HCT116 (cell line): Measurements from ENCODE around the gene PDE4A. TPM values are rescaled to one million over a fixed set of nuclear protein-coding genes. Genes with fewer than 3 reads are reported as not detected.

Experiments
- ATAC-seq: fragments of 200-7000 bp; cut with Tn5 transposase; 2 replicates; pipeline ENCODE4 v1.9.1; 2020; ENCODE audit warnings: mild to moderate bottlenecking, moderate library complexity
- BruUV-seq: library from RNA; stranded (reverse); fragments of 400-500 nt; replicated peaks from 2 replicates; lab custom pipeline; 2021; lab: Mats Ljungman, UMichigan
- CTCF ChIA-PET: fragments of 300-600 bp; sonication (Branson Sonifier 250); formaldehyde crosslinking; loops from one replicate; lab custom pipeline; 2021; ENCODE audit warnings: antibody characterized with exemption; lab: Charles Lee
- POLR2A ChIA-PET: fragments of 300-600, 350-600 bp; sonication (Branson Sonifier 250); formaldehyde crosslinking; loops from one replicate; lab custom pipeline; 2021; ENCODE audit warnings: antibody characterized with exemption; lab: Charles Lee
- RAD21 ChIA-PET, 2 experiments: fragments of 300-600 bp; sonication (Branson Sonifier 250); formaldehyde crosslinking; loops; one replicate each; lab custom pipeline; 2023; ENCODE audit warnings: low total read pairs in 2 of 2; ENCODE audit not compliant: uncharacterized antibody in 2 of 2, unreplicated experiment in 2 of 2, low non-redundant PET in 1 of 2; lab: Charles Lee
- DNase-seq: peaks from one replicate; pipeline ENCODE4 v3.0.0-alpha.2; 2010; ENCODE audit warnings: low read depth, low spot score
- H2AFZ ChIP-seq: fragments of 200-600 bp; shearing (Covaris generic), sonication (generic); 2 replicates; pipeline ENCODE4 v1.6.1; 2017; ENCODE audit warnings: low read depth, mixed run types, mixed read lengths, antibody characterized with exemption, low read length; ENCODE audit not compliant: poor library complexity, severe bottlenecking
- H3K27ac ChIP-seq: 2 replicates; pipeline ENCODE4 v1.5.1; 2012; ENCODE audit warnings: low read depth, low read length
- H3K27me3 ChIP-seq: fragments of 200-600 bp; sonication (generic); 2 replicates; pipeline ENCODE4 v1.6.1; 2016; ENCODE audit warnings: mixed run types, low read length, mixed read lengths; ENCODE audit not compliant: insufficient read depth
- H3K36me3 ChIP-seq, 2 experiments: fragments of 200-500 bp in 1 of 2; fragments of 200-600 bp in 1 of 2; sonication (Bioruptor generic) in 1 of 2; sonication (generic) in 1 of 2; 2 replicates each; pipeline versions ENCODE4 v1.5.1 to v1.6.1; 2014 to 2016; ENCODE audit warnings: low read length in 2 of 2, inconsistent platforms in 1 of 2, mixed read lengths in 1 of 2, mixed run types in 1 of 2; ENCODE audit not compliant: insufficient read depth in 2 of 2, control insufficient read depth in 1 of 2
- H3K4me1 ChIP-seq, 2 experiments: fragments of 200-600 bp in 1 of 2; sonication (generic) in 1 of 2; 2 replicates each; pipeline versions ENCODE4 v1.5.1 to v1.6.1; 2012 to 2017; ENCODE audit warnings: low read length in 2 of 2, inconsistent platforms in 1 of 2, mild to moderate bottlenecking in 1 of 2, mixed read lengths in 1 of 2, mixed run types in 1 of 2, moderate library complexity in 1 of 2; ENCODE audit not compliant: insufficient read depth in 2 of 2, control insufficient read depth in 1 of 2
- H3K4me2 ChIP-seq: fragments of 200-600 bp; sonication (generic); 2 replicates; pipeline ENCODE4 v1.6.1; 2017; ENCODE audit warnings: mixed run types, low read length, mixed read lengths
- H3K4me3 ChIP-seq, 2 experiments: fragments of 200-600 bp in 1 of 2; sonication (generic) in 1 of 2; replicated peaks in 1 of 2; 2 replicates each; pipeline ENCODE4 v1.5.1; 2011 to 2016; ENCODE audit warnings: low read length in 2 of 2, control low read depth in 1 of 2, low read depth in 1 of 2, mild to moderate bottlenecking in 1 of 2, mixed read lengths in 1 of 2, mixed run types in 1 of 2
- H3K79me2 ChIP-seq: fragments of 200-600 bp; sonication (generic); 2 replicates; pipeline ENCODE4 v1.6.1; 2017; ENCODE audit warnings: mild to moderate bottlenecking, mixed run types, low read length, moderate library complexity, mixed read lengths; ENCODE audit not compliant: insufficient read depth
- H3K9ac ChIP-seq: fragments of 200-600 bp; sonication (generic); 2 replicates; pipeline ENCODE4 v1.6.1; 2016; ENCODE audit warnings: low read length, mixed read lengths
- H3K9me2 ChIP-seq: fragments of 200-600 bp; sonication (generic), shearing (Covaris generic); 2 replicates; pipeline ENCODE4 v1.6.1; 2017; ENCODE audit warnings: mixed run types, mild to moderate bottlenecking, moderate library complexity; ENCODE audit not compliant: insufficient read depth
- H3K9me3 ChIP-seq, 2 experiments: fragments of 200-500 bp in 1 of 2; fragments of 200-600 bp in 1 of 2; sonication (Bioruptor generic) in 1 of 2; sonication (generic) in 1 of 2; 2 replicates each; pipeline ENCODE4 v1.6.1; 2014 to 2017; ENCODE audit warnings: low read length in 2 of 2, mixed read lengths in 2 of 2, inconsistent platforms in 1 of 2, low read depth in 1 of 2, mild to moderate bottlenecking in 1 of 2, mixed run types in 1 of 2, moderate library complexity in 1 of 2; ENCODE audit not compliant: control insufficient read depth in 1 of 2, insufficient read depth in 1 of 2
- H4K20me1 ChIP-seq: fragments of 200-600 bp; sonication (generic), shearing (Covaris generic); 2 replicates; pipeline ENCODE4 v1.6.1; 2017; ENCODE audit warnings: mixed run types, mild to moderate bottlenecking, moderate library complexity; ENCODE audit not compliant: insufficient read depth
- CBX3 ChIP-seq: IDR thresholded peaks from 2 replicates; pipeline ENCODE4 v1.6.1; 2012; ENCODE audit warnings: low read depth
- CEBPB ChIP-seq: IDR thresholded peaks from 2 replicates; pipeline ENCODE4 v1.6.1; 2012; ENCODE audit warnings: low read depth
- CTCF ChIP-seq, 3 experiments: fragments of 200-600 bp in 1 of 3; sonication (generic) in 1 of 3; IDR thresholded peaks in 2 of 3; conservative IDR thresholded peaks in 1 of 3; 2 replicates each; pipeline ENCODE4 v1.5.1; 2012 to 2017; ENCODE audit warnings: low read depth in 2 of 3, low read length in 2 of 3, antibody characterized with exemption in 1 of 3, borderline replicate concordance in 1 of 3, control low read depth in 1 of 3, mild to moderate bottlenecking in 1 of 3, mixed read lengths in 1 of 3, mixed run types in 1 of 3, moderate library complexity in 1 of 3; ENCODE audit not compliant: insufficient read depth in 1 of 3
- EGR1 ChIP-seq: IDR thresholded peaks from 2 replicates; pipeline ENCODE4 v1.6.1; 2012; ENCODE audit warnings: low read depth
- ELF1 ChIP-seq: IDR thresholded peaks from 2 replicates; pipeline ENCODE4 v1.6.1; 2012; ENCODE audit warnings: low read depth, borderline replicate concordance
- EZH2 ChIP-seq: fragments of 200-600 bp; sonication (generic); IDR thresholded peaks from 2 replicates; pipeline ENCODE4 v1.6.1; 2017; ENCODE audit warnings: antibody characterized with exemption, mixed run types
- EZH2phosphoT487 ChIP-seq: fragments of 200-600 bp; IDR thresholded peaks from 2 replicates; pipeline ENCODE4 v1.6.1; 2018; ENCODE audit warnings: antibody characterized with exemption, borderline replicate concordance
- FOSL1 ChIP-seq: IDR thresholded peaks from 2 replicates; pipeline ENCODE4 v1.6.1; 2012; ENCODE audit warnings: low read depth
- JUND ChIP-seq: IDR thresholded peaks from 2 replicates; pipeline ENCODE4 v1.6.1; 2012
- POLR2A ChIP-seq: IDR thresholded peaks from 2 replicates; pipeline ENCODE4 v1.7.0; 2011; ENCODE audit warnings: borderline replicate concordance; ENCODE audit not compliant: insufficient read depth, insufficient read length; ENCODE audit errors: extremely low read depth
- RAD21 ChIP-seq: IDR thresholded peaks from 2 replicates; pipeline ENCODE4 v1.6.1; 2012; ENCODE audit warnings: low read depth, mild to moderate bottlenecking
- REST ChIP-seq: IDR thresholded peaks from 2 replicates; pipeline ENCODE4 v1.6.1; 2012; ENCODE audit warnings: low read depth
- SIN3A ChIP-seq: IDR thresholded peaks from 2 replicates; pipeline ENCODE4 v1.6.1; 2012; ENCODE audit warnings: low read depth
- SP1 ChIP-seq: IDR thresholded peaks from 2 replicates; pipeline ENCODE4 v1.6.1; 2012; ENCODE audit warnings: low read depth
- TCF7L2 ChIP-seq: IDR thresholded peaks from 2 replicates; pipeline ENCODE4 v1.7.0; 2011; ENCODE audit warnings: borderline replicate concordance, inconsistent platforms; ENCODE audit not compliant: insufficient read depth, insufficient read length; ENCODE audit errors: extremely low read depth
- YY1 ChIP-seq: IDR thresholded peaks from 2 replicates; pipeline ENCODE4 v1.6.1; 2011; ENCODE audit warnings: low read length, low read depth, moderate library complexity, mild to moderate bottlenecking; ENCODE audit not compliant: insufficient replicate concordance; ENCODE audit errors: extremely low read depth
- ZBTB33 ChIP-seq: IDR thresholded peaks from 2 replicates; pipeline ENCODE4 v1.6.1; 2011; ENCODE audit warnings: mild to moderate bottlenecking, low read length, moderate library complexity; ENCODE audit not compliant: insufficient replicate concordance; ENCODE audit errors: extremely low read depth
- ZFX ChIP-seq: fragments of 450-650 bp; IDR thresholded peaks from 2 replicates; pipeline ENCODE4 v1.6.1; 2017
- ZNF274 ChIP-seq: fragments of 200-500 bp; sonication (Bioruptor generic); IDR thresholded peaks from 2 replicates; pipeline ENCODE4 v1.6.1; 2014; ENCODE audit warnings: mild to moderate bottlenecking, low read depth, low read length, inconsistent platforms
- intact Hi-C: fragments of 100-400 bp; cut with micrococcal nuclease; formaldehyde crosslinking; loops from 2 replicates; pipeline ENCODE4 v1.10.0; 2022
- total RNA-seq: library from RNA; stranded (reverse); gene quantifications from one replicate; pipeline ENCODE4 v1.2.1, GENCODE V29; 2021; ENCODE audit not compliant: unreplicated experiment

The PDE4A gene
- total RNA-seq, 1 experiment from 2014 or later, result 33.7 TPM

GRCh38 chr19:10395003-10395402, 25.3 kb upstream of the PDE4A start:
- intact Hi-C loops, result no loop called here

More at GRCh38 chr19:10395003-10395402, 25.3 kb upstream of the PDE4A start:
- ChIA-PET POLR2A (no interaction called here), RAD21 (no interaction called here), CTCF (interaction anchor here (8.8 kb wide), 1 partner anchor 136 kb away, joined by 233 read pairs; no protein-coding TSS in a partner anchor)
- H3K4me2 ChIP-seq, result no peak overlapping the region
- no peak for TF ChIP-seq YY1
- TF ChIP-seq POLR2A, result no peak
- no peak for TF ChIP-seq RAD21
- TF ChIP-seq JUND, result no peak
- no peak for TF ChIP-seq EZH2
- TF ChIP-seq CBX3, result no peak
- TF ChIP-seq EGR1, result no peak
- TF ChIP-seq REST, result no peak
- no peak for TF ChIP-seq TCF7L2
- no peak for TF ChIP-seq SIN3A
- TF ChIP-seq ZFX, result no peak
- TF ChIP-seq ELF1, result no peak
- TF ChIP-seq EZH2phosphoT487, result no peak
- TF ChIP-seq FOSL1, result no peak
- no peak for TF ChIP-seq ZBTB33
- no peak for TF ChIP-seq CEBPB
- no peak; a peak in 2 of 6 replicates for TF ChIP-seq CTCF (IDR thresholded peaks at IDR 0.05 in 2 of 3, conservative IDR thresholded peaks at IDR 0.05 in 1 of 3; ENCODE audit: borderline replicate concordance in 1 of 3, insufficient read depth in 1 of 3, low read depth in 2 of 3, low read length in 2 of 3)
- TF ChIP-seq SP1, result no peak
- TF ChIP-seq ZNF274, result no peak
- no peak overlapping the region for H3K27ac ChIP-seq
- H3K9me2 ChIP-seq, result no peaks in the 10 kb centered on the region
- H2AFZ ChIP-seq, result no peak overlapping the region
- H3K9me3 ChIP-seq, result no peaks in the 10 kb centered on the region
- peaks cover 50% of the 10 kb centered on the region for H3K79me2 ChIP-seq
- ATAC-seq (no peak), DNase-seq (no peak)
- no TSS peak for BruUV-seq
- no peaks in the 10 kb centered on the region for H3K27me3 ChIP-seq
- H3K4me1 ChIP-seq, result peaks cover 0 to 6% of the 10 kb centered on the region in 2 experiments; a peak in 1 of 4 replicates
- peaks cover 30 to 54% of the 10 kb centered on the region in 2 experiments for H3K36me3 ChIP-seq
- H3K4me3 ChIP-seq, result no peak overlapping the region
- H3K9ac ChIP-seq, result no peak overlapping the region
- peaks cover 16% of the 10 kb centered on the region; the same call in 1 of the 2 replicates for H4K20me1 ChIP-seq
